ENCODE data around the gene MAST4. TPM values are rescaled to one million over a fixed set of nuclear protein-coding genes. Genes with fewer than 3 reads are reported as not detected.
A peak's percentile ranks its signal among the peaks of the same experiment; 100 is the strongest.

The MAST4 gene
- total and polyA plus RNA-seq, 2 of the 8 experiments (the other 6 are each of a cell fraction or from before 2014, with no cell fraction given) = 1.5 to 2.6 TPM

DNA sequence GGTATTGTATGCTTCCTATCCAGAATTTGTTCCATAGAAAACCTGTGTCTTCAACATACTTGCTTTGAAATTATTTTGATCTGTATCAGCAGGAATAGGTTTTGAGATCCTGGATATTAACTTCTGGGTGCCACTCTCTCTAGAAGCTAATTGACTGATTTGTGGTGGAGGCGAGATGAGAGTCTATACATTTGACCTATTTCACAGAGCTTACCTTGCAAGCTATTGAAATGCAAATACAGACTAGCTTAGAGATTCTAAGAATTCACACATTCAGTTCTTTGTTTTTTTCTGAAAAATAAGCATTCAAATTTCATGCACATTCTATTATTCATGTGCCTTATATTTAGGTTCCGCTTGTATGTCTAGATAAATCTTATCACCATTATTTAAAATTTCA is 246.3 kb downstream of the MAST4 start:
- no peak overlapping the region for H3K4ac ChIP-seq (replicated peaks; ENCODE audit: insufficient read length, low read depth, low read length)
- no peak overlapping the region for H3K56ac ChIP-seq (replicated peaks; ENCODE audit: insufficient read length, low read depth, low read length)
- H3K14ac ChIP-seq (ENCODE audit: insufficient read length) = no peak overlapping the region
- no peak overlapping the region for H4K8ac ChIP-seq (ENCODE audit: extremely low read depth, insufficient read depth, low read length)
- H3K79me1 ChIP-seq (ENCODE audit: low read depth, low read length) = no peaks in the 10 kb centered on the region
- H4K5ac ChIP-seq (ENCODE audit: insufficient read length, low read depth, low read length) = no peak overlapping the region
- no peak overlapping the region for H3K18ac ChIP-seq (ENCODE audit: extremely low read depth, low read length)
- FAIRE-seq (no peak), DNase-seq (ENCODE audit: low read depth in 1 of 2, low spot score in 2 of 2) (no peak)
- no peak overlapping the region for H2AK5ac ChIP-seq (ENCODE audit: low read depth, low read length)
- no peak overlapping the region for H3K27ac ChIP-seq (ENCODE audit: low read depth, low read length)
- H4K20me1 ChIP-seq (replicated peaks in 1 of 2; ENCODE audit: control insufficient read depth in 1 of 2, insufficient read depth in 2 of 2, low read length in 2 of 2) = no peaks in the 10 kb centered on the region
- peak overlapping the region; percentile 81 for H2BK120ac ChIP-seq (replicated peaks; ENCODE audit: low read depth, low read length)
- H2BK5ac ChIP-seq (ENCODE audit: low read depth, low read length) = no peak overlapping the region
- no peak for TF ChIP-seq SAP30 (IDR thresholded peaks at IDR 0.05; ENCODE audit: insufficient read depth, insufficient replicate concordance, low read length)
- TF ChIP-seq GABPA (IDR thresholded peaks at IDR 0.05; ENCODE audit: borderline replicate concordance, insufficient read depth, low read length) = no peak
- TF ChIP-seq CBX8 (IDR thresholded peaks at IDR 0.05; ENCODE audit: borderline replicate concordance, low read depth, low read length) = no peak
- TF ChIP-seq SP1 (IDR thresholded peaks at IDR 0.05; ENCODE audit: low read depth, low read length) = no peak
- no peak for TF ChIP-seq CBX5 (IDR thresholded peaks at IDR 0.05; ENCODE audit: low read depth, low read length)
- no peak for TF ChIP-seq JUN (IDR thresholded peaks at IDR 0.05; ENCODE audit: low read depth, low read length)
- no peak for TF ChIP-seq GTF2F1 (IDR thresholded peaks at IDR 0.05; ENCODE audit: borderline replicate concordance, low read depth, low read length)
- TF ChIP-seq TAF7 (optimal IDR thresholded peaks at IDR 0.05; ENCODE audit: borderline replicate concordance, low read depth, low read length) = no peak
- TF ChIP-seq, protein P1, sequence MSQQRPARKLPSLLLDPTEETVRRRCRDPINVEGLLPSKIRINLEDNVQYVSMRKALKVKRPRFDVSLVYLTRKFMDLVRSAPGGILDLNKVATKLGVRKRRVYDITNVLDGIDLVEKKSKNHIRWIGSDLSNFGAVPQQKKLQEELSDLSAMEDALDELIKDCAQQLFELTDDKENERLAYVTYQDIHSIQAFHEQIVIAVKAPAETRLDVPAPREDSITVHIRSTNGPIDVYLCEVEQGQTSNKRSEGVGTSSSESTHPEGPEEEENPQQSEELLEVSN (IDR thresholded peaks at IDR 0.05) = no peak
- no peak for TF ChIP-seq MAFK (IDR thresholded peaks at IDR 0.05; ENCODE audit: low read depth, low read length)
- no peak for TF ChIP-seq RXRA (IDR thresholded peaks at IDR 0.05; ENCODE audit: insufficient read depth, low read depth, low read length)
- no peak for TF ChIP-seq SIX5 (IDR thresholded peaks at IDR 0.05; ENCODE audit: low read depth, low read length)
- no peak for TF ChIP-seq TEAD4 (IDR thresholded peaks at IDR 0.05; ENCODE audit: low read depth, low read length)
- H2BK15ac ChIP-seq (ENCODE audit: low read length) = no peak overlapping the region
- H3K4me2 ChIP-seq (ENCODE audit: insufficient read depth in 1 of 2, low read depth in 2 of 2, low read length in 2 of 2) = peak overlapping the region; percentile 18 to 43; a peak in 3 of 4 replicates
- POLR2A ChIA-PET (ENCODE audit: partially characterized antibody) = interaction anchor here (1.5 kb wide), 1 partner anchor 8 kb away, joined by 5 read pairs; no protein-coding TSS in a partner anchor
- CTCF ChIA-PET (ENCODE audit: partially characterized antibody) = interaction anchor here (0.6 to 1.4 kb wide), 3 partner anchors 18 to 308 kb away, joined by 3 to 5 read pairs (median 3); no protein-coding TSS in a partner anchor
- peak overlapping the region; percentile 66 for H4K91ac ChIP-seq (replicated peaks; ENCODE audit: insufficient read length, low read length)
- H3K9ac ChIP-seq (replicated peaks in 1 of 4; ENCODE audit: extremely low read depth in 1 of 4, low read depth in 3 of 4, low read length in 3 of 4) = no peak overlapping the region
- H3K4me3 ChIP-seq (ENCODE audit: extremely low read depth in 1 of 4, insufficient read depth in 2 of 4, low read depth in 3 of 4, low read length in 4 of 4) = peak overlapping the region in 1 of 4 experiments; percentile 5; a peak in 1 of 8 replicates
- 54% methylated on average over 2 of the region's 2 CpGs; no CpG with 5 or more reads in 1 of the 2 experiments for WGBS, 2 experiments (ENCODE audit: extremely low coverage in 1 of 2, insufficient coverage in 1 of 2, insufficient read length in 1 of 2, insufficient replicate concordance in 2 of 2, low coverage in 1 of 2, low lambda C conversion rate in 2 of 2, missing lambda C conversion rate in 1 of 2)
- no peak overlapping the region for H3K23ac ChIP-seq (ENCODE audit: insufficient read length)
- H2AFZ ChIP-seq (ENCODE audit: low read length) = no peak overlapping the region
- no peak overlapping the region for H2BK20ac ChIP-seq (ENCODE audit: low read length)
- no peaks in the 10 kb centered on the region for H3K36me3 ChIP-seq (ENCODE audit: control insufficient read depth in 2 of 4, insufficient read depth in 4 of 4, low read length in 3 of 4)
- no peaks in the 10 kb centered on the region for H3K27me3 ChIP-seq (replicated peaks in 1 of 4; ENCODE audit: control insufficient read depth in 3 of 4, extremely low read depth in 1 of 4, insufficient read depth in 3 of 4, low read length in 3 of 4)
- H3K9me3 ChIP-seq (ENCODE audit: insufficient read depth in 2 of 2, low read depth in 1 of 2, low read length in 1 of 2) = no peaks in the 10 kb centered on the region
- peaks cover 0 to 15% (median 12%) of the 10 kb centered on the region in 4 experiments; a peak in 3 of 7 replicates for H3K4me1 ChIP-seq (replicated peaks in 1 of 4; ENCODE audit: control insufficient read depth in 3 of 4, insufficient read depth in 4 of 4, low read length in 3 of 4)
- H2BK12ac ChIP-seq (ENCODE audit: low read depth, low read length) = no peak overlapping the region
- no peaks in the 10 kb centered on the region for H3K79me2 ChIP-seq (ENCODE audit: control insufficient read depth in 1 of 2, insufficient read depth in 2 of 2, low read length in 2 of 2)
- H3K23me2 ChIP-seq (ENCODE audit: low read depth, low read length) = no peaks in the 10 kb centered on the region

Measured in H1 (cell line).